Stomach (tissue), 4 donors: ENCODE data around the gene MAGT1.
"Not testable (repeated sequence)": the region's sequence is repeated elsewhere in the genome, so short reads cannot be mapped to it uniquely, and the experiment has no call there.

Experiments used
- POLR2A ChIP-seq, 4 donors: fragments of 450-650 bp; IDR thresholded peaks; one replicate each; pipeline ENCODE4 v1.6.1; 2016; ENCODE audit warnings: antibody characterized with exemption in 4 of 4, control low read depth in 2 of 4, mild to moderate bottlenecking in 1 of 4, moderate library complexity in 1 of 4
- TF ChIP-seq, protein P1 (sequence below), 7 experiments: fragments of 450-650 bp in 4 of 7; fragments of 200-600 bp in 3 of 7; sonication (generic) in 3 of 7; IDR thresholded peaks; one replicate each; pipeline ENCODE4 v1.5.1; 2016 to 2019; ENCODE audit warnings: antibody characterized with exemption in 7 of 7, control low read depth in 2 of 7, mild to moderate bottlenecking in 1 of 7

DNA sequence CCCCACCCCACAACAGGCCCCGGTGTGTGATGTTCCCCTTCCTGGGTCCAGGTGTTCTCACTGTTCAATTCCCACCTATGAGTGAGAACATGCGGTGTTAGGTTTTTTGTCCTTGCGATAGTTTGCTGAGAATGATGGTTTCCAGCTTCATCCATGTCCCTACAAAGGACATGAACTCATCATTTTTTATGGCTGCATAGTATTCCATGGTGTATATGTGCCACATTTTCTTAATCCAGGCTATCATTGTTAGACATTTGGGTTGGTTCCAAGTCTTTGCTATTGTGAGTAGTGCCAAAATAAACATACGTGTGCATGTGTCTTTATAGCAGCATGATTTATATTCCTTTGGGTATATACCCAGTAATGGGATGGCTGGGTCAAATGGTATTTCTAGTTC is 13.8 kb downstream of the MAGT1 start:
- TF ChIP-seq, protein P1, sequence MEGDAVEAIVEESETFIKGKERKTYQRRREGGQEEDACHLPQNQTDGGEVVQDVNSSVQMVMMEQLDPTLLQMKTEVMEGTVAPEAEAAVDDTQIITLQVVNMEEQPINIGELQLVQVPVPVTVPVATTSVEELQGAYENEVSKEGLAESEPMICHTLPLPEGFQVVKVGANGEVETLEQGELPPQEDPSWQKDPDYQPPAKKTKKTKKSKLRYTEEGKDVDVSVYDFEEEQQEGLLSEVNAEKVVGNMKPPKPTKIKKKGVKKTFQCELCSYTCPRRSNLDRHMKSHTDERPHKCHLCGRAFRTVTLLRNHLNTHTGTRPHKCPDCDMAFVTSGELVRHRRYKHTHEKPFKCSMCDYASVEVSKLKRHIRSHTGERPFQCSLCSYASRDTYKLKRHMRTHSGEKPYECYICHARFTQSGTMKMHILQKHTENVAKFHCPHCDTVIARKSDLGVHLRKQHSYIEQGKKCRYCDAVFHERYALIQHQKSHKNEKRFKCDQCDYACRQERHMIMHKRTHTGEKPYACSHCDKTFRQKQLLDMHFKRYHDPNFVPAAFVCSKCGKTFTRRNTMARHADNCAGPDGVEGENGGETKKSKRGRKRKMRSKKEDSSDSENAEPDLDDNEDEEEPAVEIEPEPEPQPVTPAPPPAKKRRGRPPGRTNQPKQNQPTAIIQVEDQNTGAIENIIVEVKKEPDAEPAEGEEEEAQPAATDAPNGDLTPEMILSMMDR (IDR thresholded peaks at IDR 0.05), result not testable (repeated sequence)
- TF ChIP-seq POLR2A (IDR thresholded peaks at IDR 0.05), result not testable (repeated sequence)
